GM19324 (cell line): ENCODE measurements around the gene PLP2.
"Not testable (repeated sequence)": the region's sequence is repeated elsewhere in the genome, so short reads cannot be mapped to it uniquely, and the experiment has no call there.

ENCODE experiments used
- ATAC-seq: cut with Tn5 transposase; IDR thresholded peaks from one replicate; pipeline ENCODE4 v1.9.1; 2021; ENCODE audit warnings: mild to moderate bottlenecking, moderate library complexity; ENCODE audit not compliant: unreplicated experiment, low FRiP score

The PLP2 gene, protein sequence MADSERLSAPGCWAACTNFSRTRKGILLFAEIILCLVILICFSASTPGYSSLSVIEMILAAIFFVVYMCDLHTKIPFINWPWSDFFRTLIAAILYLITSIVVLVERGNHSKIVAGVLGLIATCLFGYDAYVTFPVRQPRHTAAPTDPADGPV

GRCh38 chrX:49171752-49172279, at the start of gene PLP2:
TSS of gene PLP2 (plus strand) at chrX:49171898. CDS start at chrX:49172001, 103 bp downstream.
- ATAC-seq, result peak; percentile 5

- ATAC-seq, result no peak
Observed at GRCh38 chrX:49122499-49122898, 49.2 kb upstream of the PLP2 start.

- not testable (repeated sequence) for ATAC-seq
Observed at GRCh38 chrX:49127742-49128258, 43.9 kb upstream of the PLP2 start.

DNA sequence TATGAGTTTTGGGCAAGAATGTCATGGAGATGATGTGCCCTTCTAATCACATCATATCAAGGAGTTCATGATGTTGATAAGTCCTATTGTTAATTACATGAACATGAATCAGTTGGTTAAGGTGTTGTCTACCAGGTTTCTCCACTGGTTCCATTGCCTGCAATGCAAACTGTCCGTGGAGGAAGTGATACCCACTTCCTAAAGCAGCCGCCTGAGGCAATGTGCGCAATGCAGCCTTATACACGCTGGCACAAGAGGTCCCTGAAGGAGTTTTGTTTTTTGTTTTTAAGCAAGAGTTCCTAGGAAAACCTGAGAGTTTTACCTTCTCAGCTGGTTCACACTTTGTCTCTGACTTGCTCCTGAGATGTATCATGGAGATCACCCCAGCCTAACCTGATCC, 42.3 kb upstream of the PLP2 start:
- no peak for ATAC-seq

GRCh38 chrX:49132275-49132674, 39.4 kb upstream of the PLP2 start:
- not testable (repeated sequence) for ATAC-seq

- no peak for ATAC-seq
Observed at GRCh38 chrX:49133759-49134158, 37.9 kb upstream of the PLP2 start.

DNA sequence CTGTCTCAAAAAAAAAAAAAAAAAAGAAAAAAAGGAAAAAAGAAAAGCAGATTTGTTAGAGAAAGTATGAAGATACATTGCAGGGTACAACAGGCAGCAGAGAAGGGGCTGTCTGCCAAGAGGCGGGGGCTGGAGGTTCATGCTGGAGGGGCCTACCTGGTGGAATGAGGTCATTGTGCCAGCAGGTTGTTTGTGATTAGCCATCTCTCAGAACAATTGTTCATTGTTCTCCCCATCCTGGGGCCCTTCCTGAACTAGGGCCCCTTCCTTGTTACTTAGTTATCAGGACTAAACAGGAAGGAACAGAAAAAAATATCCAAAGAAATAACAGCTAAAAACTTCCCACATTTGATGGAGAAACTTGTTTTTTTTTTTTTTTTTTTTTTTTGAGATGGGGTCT, 34.2 kb upstream of the PLP2 start:
- no peak for ATAC-seq

GRCh38 chrX:49139713-49140112, 32.0 kb upstream of the PLP2 start:
- no peak for ATAC-seq

GRCh38 chrX:49142264-49142663, 29.4 kb upstream of the PLP2 start:
- ATAC-seq, result not testable (repeated sequence)

GRCh38 chrX:49143154-49143553, 28.5 kb upstream of the PLP2 start:
- ATAC-seq, result not testable (repeated sequence)

GRCh38 chrX:49147282-49147681, 24.4 kb upstream of the PLP2 start:
- no peak for ATAC-seq

- ATAC-seq, result no peak
Observed at GRCh38 chrX:49147936-49148335, 23.8 kb upstream of the PLP2 start.

DNA sequence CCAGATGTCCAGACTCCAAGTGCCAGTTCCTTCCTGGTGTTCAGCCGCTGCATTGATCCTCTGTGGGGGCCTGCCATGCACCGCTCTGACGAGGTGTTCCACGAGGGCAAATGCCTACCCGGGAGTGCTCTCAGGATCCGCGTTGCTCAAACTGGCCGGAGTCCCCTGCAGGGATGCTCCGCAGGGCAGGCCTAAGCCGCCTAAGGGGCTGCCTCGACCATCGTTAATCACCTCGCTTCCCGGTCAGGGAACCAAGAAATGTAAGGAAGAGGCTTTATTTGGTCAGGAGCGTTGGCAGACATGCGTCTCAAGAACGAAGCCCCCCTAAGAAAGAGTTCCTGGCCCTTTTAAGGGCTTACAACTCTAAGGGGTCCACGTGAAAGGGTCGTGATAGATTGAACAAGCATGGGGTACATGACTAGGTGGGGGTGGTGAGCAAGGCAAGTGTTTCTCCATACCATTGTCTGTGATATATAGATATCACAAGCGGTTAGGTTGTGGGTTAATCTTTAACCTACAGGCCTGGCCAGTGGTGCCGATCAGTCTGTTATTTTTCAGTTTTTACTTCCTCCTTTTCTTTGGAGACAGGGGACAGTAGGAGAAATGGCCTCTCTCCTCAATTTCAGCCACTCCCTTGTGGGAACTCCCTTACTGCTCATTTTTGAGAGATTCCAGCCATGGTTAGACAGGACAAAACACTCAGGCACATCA, 23.2 kb upstream of the PLP2 start:
- not testable (repeated sequence) for ATAC-seq

- not testable (repeated sequence) for ATAC-seq
Observed at GRCh38 chrX:49149291-49149690, 22.4 kb upstream of the PLP2 start.

DNA sequence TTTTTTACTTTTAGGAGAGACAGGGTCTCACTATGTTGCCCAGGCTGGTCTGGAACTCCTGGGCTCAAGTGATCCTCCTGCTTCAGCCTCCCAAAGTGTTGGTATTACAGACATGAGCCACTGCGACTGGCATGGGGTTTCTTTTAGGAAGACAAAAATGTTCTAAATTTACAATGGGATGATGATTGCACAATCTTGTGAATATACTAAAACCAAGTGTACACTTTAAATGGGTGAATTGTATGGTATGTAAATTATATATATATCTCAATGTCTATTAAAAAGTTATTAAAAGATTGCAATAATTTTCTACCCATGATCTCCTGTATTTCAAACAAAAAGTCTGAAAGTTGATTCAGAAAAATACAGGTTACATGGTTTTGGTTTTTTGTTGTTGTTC, 18.2 kb upstream of the PLP2 start:
- no peak for ATAC-seq

- no peak for ATAC-seq
Observed at GRCh38 chrX:49155243-49155899, 16.3 kb upstream of the PLP2 start.

DNA sequence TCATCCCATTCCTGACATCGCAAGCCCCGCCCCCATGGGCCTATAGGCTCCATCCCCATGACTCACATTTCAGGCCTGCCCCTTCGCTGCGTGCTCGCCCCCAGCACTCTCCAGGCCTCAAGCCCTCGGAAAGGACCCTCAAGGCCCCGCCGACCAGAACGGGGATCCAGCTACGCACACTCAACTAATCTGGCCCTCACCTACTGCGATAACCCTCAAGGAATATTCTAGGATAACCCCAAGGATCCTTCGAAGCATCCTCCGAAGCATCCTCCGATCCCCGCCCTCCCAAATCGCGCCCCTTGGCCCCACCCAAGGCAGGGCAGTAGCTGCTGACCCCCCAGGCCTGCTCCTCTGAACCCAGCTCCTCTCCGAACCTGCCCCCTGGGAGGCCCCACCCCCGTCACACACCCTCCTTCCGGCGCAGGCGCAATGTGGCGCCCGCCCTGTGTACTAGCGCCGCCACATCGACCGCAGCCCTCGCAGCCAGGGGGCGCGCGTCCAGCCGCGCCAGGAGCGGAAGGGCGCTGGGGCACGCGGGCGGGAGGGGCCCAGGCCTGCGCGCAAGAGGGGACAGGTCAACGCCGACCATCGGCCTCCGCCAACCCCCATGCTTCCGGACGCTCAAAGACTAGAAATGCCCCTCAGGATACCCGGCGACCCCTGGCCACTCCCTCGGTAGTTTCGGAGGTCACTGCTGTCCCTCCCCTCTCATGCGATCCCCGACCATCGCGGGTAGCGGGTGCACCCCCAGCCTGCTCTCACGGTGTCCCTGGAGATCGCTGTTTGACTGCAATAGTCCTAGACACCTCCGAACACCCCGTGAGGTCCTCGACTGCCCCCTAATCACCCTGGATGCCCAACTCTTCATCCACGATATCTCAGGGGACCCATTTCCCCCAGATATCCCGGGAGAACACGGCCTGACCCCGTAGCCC, 15.5 kb upstream of the PLP2 start:
- ATAC-seq, result peak; percentile 86

- ATAC-seq, result no peak
Observed at GRCh38 chrX:49157194-49157593, 14.5 kb upstream of the PLP2 start.

DNA sequence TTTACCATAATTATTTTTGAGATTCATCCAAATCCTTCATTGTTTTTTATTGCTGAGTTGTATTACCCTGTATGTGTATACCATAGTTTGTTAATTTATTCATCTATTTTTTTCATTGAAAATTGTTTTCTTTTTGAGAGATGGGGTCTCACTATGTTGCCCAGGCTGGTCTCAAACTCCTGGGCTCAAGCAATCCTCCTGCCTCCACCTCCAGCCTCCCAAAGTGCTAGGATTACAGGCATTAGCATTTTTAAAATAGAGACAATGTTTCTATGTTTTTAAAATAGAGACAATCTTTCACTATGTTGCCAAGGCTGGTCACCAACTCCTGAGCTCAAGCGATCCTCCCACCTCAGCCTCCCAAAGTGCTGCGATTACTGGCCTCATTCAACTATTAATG, 10.8 kb upstream of the PLP2 start:
- no peak for ATAC-seq

DNA sequence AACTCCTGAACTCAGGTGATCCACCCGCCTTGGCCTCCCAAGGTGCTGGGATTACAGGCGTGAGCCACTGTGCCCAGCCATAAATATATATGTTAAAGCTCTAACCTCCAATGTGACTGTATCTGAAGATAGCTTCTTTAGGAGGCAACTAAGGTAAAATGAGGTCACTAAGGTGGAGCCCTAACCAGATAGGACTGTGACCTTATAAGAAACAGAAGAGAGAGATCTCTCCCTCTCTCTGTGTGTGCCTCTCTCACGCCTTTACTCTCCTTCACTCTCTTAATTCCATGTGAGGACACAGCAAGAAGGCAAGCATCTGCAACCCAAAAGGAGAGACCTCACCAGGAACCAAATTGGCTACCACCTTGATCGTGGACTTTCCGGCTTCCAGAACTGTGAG, 10.1 kb upstream of the PLP2 start:
- no peak for ATAC-seq
